Astrocyte (in vitro differentiated cells and primary cell): ENCODE data around the gene ABCA7. TPM values are rescaled to one million over a fixed set of nuclear protein-coding genes. Genes with fewer than 3 reads are reported as not detected.

ENCODE experiments used
- DNase-seq: peaks from one replicate; pipeline ENCODE4 v3.0.0-alpha.2; 2010; ENCODE audit warnings: low read depth
- FAIRE-seq: peaks from 2 replicates; lab custom pipeline; 2011; peaks lifted over from hg19 to GRCh38; lab: Jason Lieb, UNC
- H2AFZ ChIP-seq: 2 replicates; pipeline ENCODE4 v1.6.0; 2012; ENCODE audit warnings: low read depth, low read length, inconsistent platforms
- H3K27ac ChIP-seq: 2 replicates; pipeline ENCODE4 v1.5.1; 2011; ENCODE audit warnings: low read depth, low read length, inconsistent platforms
- H3K27me3 ChIP-seq: 2 replicates; pipeline ENCODE4 v1.6.0; 2011; ENCODE audit warnings: low read length, inconsistent platforms; ENCODE audit not compliant: insufficient read depth
- H3K36me3 ChIP-seq: 2 replicates; pipeline ENCODE4 v1.5.1; 2011; ENCODE audit warnings: low read length, inconsistent platforms; ENCODE audit not compliant: insufficient read depth
- H3K4me1 ChIP-seq: 2 replicates; pipeline ENCODE4 v1.5.1; 2011; ENCODE audit warnings: low read length, inconsistent platforms; ENCODE audit not compliant: insufficient read depth
- H3K4me2 ChIP-seq: 2 replicates; pipeline ENCODE4 v1.6.0; 2012; ENCODE audit warnings: low read length, inconsistent platforms
- H3K4me3 ChIP-seq: 2 replicates; pipeline ENCODE4 v1.5.1; 2011; ENCODE audit warnings: low read depth, mild to moderate bottlenecking, low read length, inconsistent platforms; ENCODE audit not compliant: insufficient read depth
- H3K79me2 ChIP-seq: 2 replicates; pipeline ENCODE4 v1.6.0; 2012; ENCODE audit warnings: mild to moderate bottlenecking, low read length, inconsistent platforms; ENCODE audit not compliant: insufficient read depth
- H3K9ac ChIP-seq: 2 replicates; pipeline ENCODE4 v1.6.0; 2012; ENCODE audit warnings: mild to moderate bottlenecking, low read length, inconsistent platforms
- H3K9me3 ChIP-seq: 2 replicates; pipeline ENCODE4 v1.5.1; 2012; ENCODE audit warnings: low read depth, mild to moderate bottlenecking, low read length, inconsistent platforms; ENCODE audit not compliant: insufficient read depth
- H4K20me1 ChIP-seq: 2 replicates; pipeline ENCODE4 v1.6.0; 2012; ENCODE audit warnings: low read length, inconsistent platforms; ENCODE audit not compliant: insufficient read depth
- H3K27ac Mint-ChIP-seq: one replicate; pipeline ENCODE4 v1.8.0; 2021; ENCODE audit warnings: mild to moderate bottlenecking, mixed read lengths; ENCODE audit not compliant: unreplicated experiment
- H3K27me3 Mint-ChIP-seq: one replicate; pipeline ENCODE4 v1.8.0; 2021; ENCODE audit warnings: low read depth, mixed read lengths; ENCODE audit not compliant: unreplicated experiment
- H3K36me3 Mint-ChIP-seq: one replicate; pipeline ENCODE4 v1.8.0; 2021; ENCODE audit warnings: low read depth, mixed read lengths; ENCODE audit not compliant: unreplicated experiment
- H3K4me1 Mint-ChIP-seq: one replicate; pipeline ENCODE4 v1.8.0; 2021; ENCODE audit warnings: low read depth, mixed read lengths; ENCODE audit not compliant: unreplicated experiment
- H3K4me3 Mint-ChIP-seq: one replicate; pipeline ENCODE4 v1.8.0; 2021; ENCODE audit warnings: mild to moderate bottlenecking, moderate library complexity, mixed read lengths; ENCODE audit not compliant: unreplicated experiment
- H3K9me3 Mint-ChIP-seq: one replicate; pipeline ENCODE4 v1.8.0; 2021; ENCODE audit warnings: mild to moderate bottlenecking, mixed read lengths; ENCODE audit not compliant: unreplicated experiment
- EZH2 ChIP-seq: IDR thresholded peaks from 2 replicates; pipeline ENCODE4 v1.6.1; 2012; ENCODE audit warnings: mild to moderate bottlenecking, low read length, inconsistent platforms; ENCODE audit not compliant: insufficient read depth
- total RNA-seq: library from RNA; stranded (reverse); gene quantifications from 2 replicates; pipeline ENCODE4 v1.2.1, GENCODE V29; 2021
- TF ChIP-seq, protein P1 (sequence below): IDR thresholded peaks from 2 replicates; pipeline ENCODE4 v1.5.1; 2011; ENCODE audit warnings: low read depth, mild to moderate bottlenecking, inconsistent platforms, low read length, moderate library complexity; ENCODE audit not compliant: insufficient read depth

Gene ABCA7
- total RNA-seq, 1 donor from 2014 or later = 18.4 TPM

DNA sequence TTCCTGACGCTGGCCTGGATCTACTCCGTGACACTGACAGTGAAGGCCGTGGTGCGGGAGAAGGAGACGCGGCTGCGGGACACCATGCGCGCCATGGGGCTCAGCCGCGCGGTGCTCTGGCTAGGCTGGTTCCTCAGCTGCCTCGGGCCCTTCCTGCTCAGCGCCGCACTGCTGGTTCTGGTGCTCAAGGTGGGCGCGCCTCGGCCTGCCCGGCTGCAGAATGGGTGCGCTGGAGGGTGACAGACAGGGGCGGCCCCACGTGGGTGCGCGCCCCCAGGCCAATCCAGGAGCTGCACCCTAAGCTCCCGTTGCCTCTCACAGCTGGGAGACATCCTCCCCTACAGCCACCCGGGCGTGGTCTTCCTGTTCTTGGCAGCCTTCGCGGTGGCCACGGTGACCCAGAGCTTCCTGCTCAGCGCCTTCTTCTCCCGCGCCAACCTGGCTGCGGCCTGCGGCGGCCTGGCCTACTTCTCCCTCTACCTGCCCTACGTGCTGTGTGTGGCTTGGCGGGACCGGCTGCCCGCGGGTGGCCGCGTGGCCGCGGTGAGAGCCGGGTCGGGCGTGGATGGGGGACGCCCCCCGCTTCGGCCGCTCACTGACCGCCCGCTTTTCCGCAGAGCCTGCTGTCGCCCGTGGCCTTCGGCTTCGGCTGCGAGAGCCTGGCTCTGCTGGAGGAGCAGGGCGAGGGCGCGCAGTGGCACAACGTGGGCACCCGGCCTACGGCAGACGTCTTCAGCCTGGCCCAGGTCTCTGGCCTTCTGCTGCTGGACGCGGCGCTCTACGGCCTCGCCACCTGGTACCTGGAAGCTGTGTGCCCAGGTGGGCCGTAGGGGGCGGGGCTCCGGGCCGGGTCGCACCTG, 7.2 kb downstream of the ABCA7 start:
- FAIRE-seq (no peak), DNase-seq (no peak)
- Histone ChIP-seq H3K27me3 (no peaks in the 10 kb centered on the region), H2AFZ (no peak overlapping the region), H3K4me2 (no peak overlapping the region), H3K9me3 (no peaks in the 10 kb centered on the region), H3K4me3 (no peak overlapping the region), H3K27ac (no peak overlapping the region), H4K20me1 (no peaks in the 10 kb centered on the region), H3K36me3 (no peaks in the 10 kb centered on the region), H3K9ac (no peak overlapping the region), H3K79me2 (no peaks in the 10 kb centered on the region), H3K4me1 (no peaks in the 10 kb centered on the region)
- Mint-ChIP-seq H3K4me3 (no peak overlapping the region), H3K27ac (no peak overlapping the region), H3K9me3 (no peaks in the 10 kb centered on the region), H3K4me1 (no peaks in the 10 kb centered on the region), H3K36me3 (peaks cover 4% of the 10 kb centered on the region), H3K27me3 (no peaks in the 10 kb centered on the region)
- TF ChIP-seq, protein P1, sequence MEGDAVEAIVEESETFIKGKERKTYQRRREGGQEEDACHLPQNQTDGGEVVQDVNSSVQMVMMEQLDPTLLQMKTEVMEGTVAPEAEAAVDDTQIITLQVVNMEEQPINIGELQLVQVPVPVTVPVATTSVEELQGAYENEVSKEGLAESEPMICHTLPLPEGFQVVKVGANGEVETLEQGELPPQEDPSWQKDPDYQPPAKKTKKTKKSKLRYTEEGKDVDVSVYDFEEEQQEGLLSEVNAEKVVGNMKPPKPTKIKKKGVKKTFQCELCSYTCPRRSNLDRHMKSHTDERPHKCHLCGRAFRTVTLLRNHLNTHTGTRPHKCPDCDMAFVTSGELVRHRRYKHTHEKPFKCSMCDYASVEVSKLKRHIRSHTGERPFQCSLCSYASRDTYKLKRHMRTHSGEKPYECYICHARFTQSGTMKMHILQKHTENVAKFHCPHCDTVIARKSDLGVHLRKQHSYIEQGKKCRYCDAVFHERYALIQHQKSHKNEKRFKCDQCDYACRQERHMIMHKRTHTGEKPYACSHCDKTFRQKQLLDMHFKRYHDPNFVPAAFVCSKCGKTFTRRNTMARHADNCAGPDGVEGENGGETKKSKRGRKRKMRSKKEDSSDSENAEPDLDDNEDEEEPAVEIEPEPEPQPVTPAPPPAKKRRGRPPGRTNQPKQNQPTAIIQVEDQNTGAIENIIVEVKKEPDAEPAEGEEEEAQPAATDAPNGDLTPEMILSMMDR = no peak
- no peak for TF ChIP-seq EZH2

DNA sequence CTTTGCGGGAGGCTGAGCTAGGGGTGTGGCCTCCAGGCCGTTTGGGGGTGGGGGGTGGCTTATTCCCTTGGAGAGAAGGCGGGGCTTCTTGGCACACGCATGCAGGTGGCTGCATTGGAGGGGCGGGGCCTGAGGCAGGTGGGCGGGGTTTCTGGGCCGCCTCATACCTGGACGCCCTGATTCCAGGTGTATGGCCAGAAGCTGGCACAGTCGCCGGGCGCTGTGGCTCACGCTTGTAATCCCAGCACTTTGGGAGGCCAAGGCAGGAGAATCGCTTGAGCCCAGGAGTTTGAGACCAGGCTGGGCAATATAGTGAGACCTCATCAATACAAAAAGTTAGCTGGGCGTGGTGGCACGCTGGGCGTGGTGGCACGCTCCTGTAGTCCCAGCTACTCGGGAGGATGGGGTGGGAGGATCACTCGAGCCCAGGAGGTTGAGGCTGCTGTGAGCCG, 7.8 kb downstream of the ABCA7 start:
- Mint-ChIP-seq H3K9me3 (no peaks in the 10 kb centered on the region), H3K27me3 (no peaks in the 10 kb centered on the region), H3K27ac (no peak overlapping the region), H3K4me3 (no peak overlapping the region), H3K4me1 (no peaks in the 10 kb centered on the region), H3K36me3 (peaks cover 4% of the 10 kb centered on the region)
- Histone ChIP-seq H3K4me2 (no peak overlapping the region), H3K4me3 (no peak overlapping the region), H4K20me1 (no peaks in the 10 kb centered on the region), H3K79me2 (no peaks in the 10 kb centered on the region), H3K27ac (no peak overlapping the region), H3K9me3 (no peaks in the 10 kb centered on the region), H3K27me3 (no peaks in the 10 kb centered on the region), H2AFZ (no peak overlapping the region), H3K9ac (no peak overlapping the region), H3K36me3 (no peaks in the 10 kb centered on the region), H3K4me1 (no peaks in the 10 kb centered on the region)
- FAIRE-seq = no peak
- TF ChIP-seq, protein P1 = no peak
- TF ChIP-seq EZH2 = no peak
- no peak for DNase-seq

DNA sequence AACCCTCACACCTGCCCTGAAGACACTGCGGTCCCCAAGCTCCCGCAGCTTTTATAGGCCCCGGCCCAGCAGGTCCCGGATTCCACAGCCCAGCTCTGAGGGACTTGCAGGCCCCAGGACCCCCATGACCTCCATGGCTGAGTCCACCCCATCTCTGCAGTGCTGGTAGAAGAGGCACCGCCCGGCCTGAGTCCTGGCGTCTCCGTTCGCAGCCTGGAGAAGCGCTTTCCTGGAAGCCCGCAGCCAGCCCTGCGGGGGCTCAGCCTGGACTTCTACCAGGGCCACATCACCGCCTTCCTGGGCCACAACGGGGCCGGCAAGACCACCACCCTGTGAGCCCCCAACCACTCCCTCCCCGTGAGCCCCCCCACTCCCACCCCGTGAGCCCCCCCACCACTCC, 9.2 kb downstream of the ABCA7 start:
- no peaks in the 10 kb centered on the region for H3K9me3 ChIP-seq

More for the DNA sequence above, 9.2 kb downstream of the ABCA7 start:
- Histone ChIP-seq H3K4me3 (no peak overlapping the region), H3K79me2 (no peaks in the 10 kb centered on the region), H2AFZ (no peak overlapping the region), H3K9ac (no peak overlapping the region), H3K27ac (no peak overlapping the region), H3K4me1 (no peaks in the 10 kb centered on the region), H3K36me3 (no peaks in the 10 kb centered on the region), H3K27me3 (no peaks in the 10 kb centered on the region), H4K20me1 (no peaks in the 10 kb centered on the region), H3K4me2 (no peak overlapping the region)
- FAIRE-seq (no peak), DNase-seq (no peak)
- no peaks in the 10 kb centered on the region for H3K4me1 Mint-ChIP-seq
- no peak overlapping the region for H3K27ac Mint-ChIP-seq
- TF ChIP-seq, protein P1 = no peak
- H3K4me3 Mint-ChIP-seq = no peak overlapping the region
- peaks cover 7% of the 10 kb centered on the region for H3K36me3 Mint-ChIP-seq
- no peaks in the 10 kb centered on the region for H3K9me3 Mint-ChIP-seq
- no peaks in the 10 kb centered on the region for H3K27me3 Mint-ChIP-seq
